ACC112 (cell line): ENCODE results near the gene C17orf107.
"Not testable (repeated sequence)": the region's sequence is repeated elsewhere in the genome, so short reads cannot be mapped to it uniquely, and the experiment has no call there.

Experiments
- H2AFZ ChIP-seq: fragments of 200-600 bp; sonication (generic); one replicate; pipeline ENCODE4 v1.6.0; 2017; ENCODE audit warnings: antibody characterized with exemption, low read length; ENCODE audit not compliant: unreplicated experiment
- H3K27ac ChIP-seq: fragments of 200-600 bp; sonication (generic); 2 replicates; pipeline ENCODE4 v1.5.1; 2014; ENCODE audit warnings: low read depth, mild to moderate bottlenecking, antibody characterized with exemption, low read length, moderate library complexity
- H3K27me3 ChIP-seq: fragments of 200-600 bp; sonication (generic); 2 replicates; pipeline ENCODE4 v1.6.1; 2014; ENCODE audit warnings: mild to moderate bottlenecking, antibody characterized with exemption, low read length, moderate library complexity, mixed read lengths; ENCODE audit not compliant: insufficient read depth
- H3K36me3 ChIP-seq: fragments of 200-600 bp; sonication (generic); 2 replicates; pipeline ENCODE4 v1.6.1; 2016; ENCODE audit warnings: mild to moderate bottlenecking, antibody characterized with exemption, low read length, moderate library complexity, mixed read lengths; ENCODE audit not compliant: insufficient read depth
- H3K4me1 ChIP-seq: fragments of 200-600 bp; sonication (generic); one replicate; pipeline ENCODE4 v1.6.1; 2016; ENCODE audit warnings: low read length, mixed read lengths; ENCODE audit not compliant: insufficient read depth, unreplicated experiment, control insufficient read depth
- H3K4me3 ChIP-seq: fragments of 200-600 bp; sonication (generic); 2 replicates; pipeline ENCODE4 v1.5.1; 2014; ENCODE audit warnings: mild to moderate bottlenecking, low read depth, low read length
- H3K79me2 ChIP-seq: fragments of 200-600 bp; sonication (generic); one replicate; pipeline ENCODE4 v1.6.0; 2016; ENCODE audit warnings: low read length; ENCODE audit not compliant: control insufficient read depth, unreplicated experiment, insufficient read depth

C17orf107 gene

GRCh38 chr17:4914551-4914950 is 15.2 kb downstream of the C17orf107 start:
- H3K36me3 ChIP-seq = not testable (repeated sequence)

DNA sequence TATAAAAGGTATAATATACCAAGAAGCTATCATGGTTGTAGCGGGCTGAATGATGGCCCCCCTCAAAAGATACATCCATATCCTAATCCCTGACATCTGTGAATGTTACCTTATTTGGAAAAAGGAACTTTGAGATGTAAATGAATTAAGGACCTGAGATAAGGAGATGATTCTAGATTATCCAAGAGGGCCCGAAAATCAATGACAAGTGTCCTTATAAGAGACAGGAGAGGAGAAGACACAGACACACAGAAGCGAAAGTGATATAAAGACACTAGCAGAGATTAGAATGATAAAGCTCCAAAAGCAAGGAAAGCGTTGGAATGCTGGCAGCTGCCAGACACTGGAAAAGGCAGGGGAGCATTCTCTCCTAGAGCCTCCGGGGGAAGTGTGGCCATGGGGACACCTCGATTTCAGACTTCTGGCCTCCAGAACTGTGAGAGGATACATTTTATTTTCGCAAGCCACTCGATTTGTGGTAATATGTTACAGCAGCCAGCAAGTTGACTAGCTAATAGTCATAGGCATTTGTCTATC is 20.2 kb downstream of the C17orf107 start:
- Histone ChIP-seq H3K27ac (no peak overlapping the region), H2AFZ (no peak overlapping the region), H3K4me3 (peak overlapping the region; percentile 22; the same call in 1 of the 2 replicates), H3K36me3 (no peaks in the 10 kb centered on the region), H3K4me1 (peaks cover 14% of the 10 kb centered on the region), H3K27me3 (no peaks in the 10 kb centered on the region), H3K79me2 (no peaks in the 10 kb centered on the region)

More at GRCh38 chr17:4914551-4914950, 15.2 kb downstream of the C17orf107 start:
- H3K4me1 ChIP-seq, H2AFZ ChIP-seq, H3K27ac ChIP-seq, H3K4me3 ChIP-seq, H3K79me2 ChIP-seq, H3K27me3 ChIP-seq: not testable (repeated sequence)

GRCh38 chr17:4920351-4921048 is 21.2 kb downstream of the C17orf107 start:
- Histone ChIP-seq H3K4me1 (peaks cover 14% of the 10 kb centered on the region), H3K27ac (peak overlapping the region; percentile 48), H3K36me3 (no peaks in the 10 kb centered on the region), H2AFZ (no peak overlapping the region), H3K79me2 (no peaks in the 10 kb centered on the region), H3K27me3 (no peaks in the 10 kb centered on the region), H3K4me3 (no peak overlapping the region)

GRCh38 chr17:4921320-4921719 is 22.0 kb downstream of the C17orf107 start:
- H2AFZ ChIP-seq = no peak overlapping the region
- no peaks in the 10 kb centered on the region for H3K27me3 ChIP-seq
- peaks cover 14% of the 10 kb centered on the region for H3K4me1 ChIP-seq
- no peaks in the 10 kb centered on the region for H3K79me2 ChIP-seq
- H3K36me3 ChIP-seq = no peaks in the 10 kb centered on the region
- H3K4me3 ChIP-seq = no peak overlapping the region
- no peak overlapping the region for H3K27ac ChIP-seq

DNA sequence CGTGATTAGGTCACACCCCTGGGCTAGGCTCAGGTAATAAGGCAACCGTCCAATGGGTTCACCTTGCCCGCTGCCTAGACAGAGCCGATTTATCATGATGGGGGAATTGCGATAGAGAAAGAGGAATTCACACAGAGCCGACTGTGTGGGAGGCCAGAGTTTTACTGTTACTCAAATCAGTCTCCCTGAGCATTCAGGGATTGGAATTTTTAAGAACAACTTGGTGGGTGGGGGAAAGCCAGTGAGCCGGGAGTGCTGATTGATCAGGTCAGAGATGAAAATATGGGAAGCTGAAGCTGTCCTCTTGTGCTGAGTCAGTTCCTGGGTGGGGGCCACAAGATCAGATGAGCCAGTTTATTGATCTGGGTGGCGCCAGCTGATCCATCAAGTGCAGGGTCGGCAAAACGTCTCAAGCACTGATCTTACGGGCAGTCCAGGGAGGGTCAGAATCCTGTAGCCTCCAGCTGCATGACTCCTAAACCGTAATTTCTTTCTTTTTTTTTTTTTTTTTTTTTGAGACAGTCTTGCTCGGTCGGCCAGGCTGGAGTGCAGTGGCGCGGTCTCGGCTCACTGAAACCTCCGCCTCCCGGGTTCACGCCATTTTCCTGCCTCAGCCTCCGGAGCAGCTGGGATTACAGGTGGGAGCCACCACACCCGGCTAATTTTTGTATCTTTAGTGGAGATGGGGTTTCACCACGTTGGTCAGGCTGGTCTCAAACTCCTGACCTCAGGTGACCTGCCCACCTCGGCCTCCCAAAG is 27.4 kb downstream of the C17orf107 start:
- H3K4me1 ChIP-seq, H3K27ac ChIP-seq, H2AFZ ChIP-seq, H3K79me2 ChIP-seq, H3K36me3 ChIP-seq, H3K4me3 ChIP-seq, H3K27me3 ChIP-seq: not testable (repeated sequence)

- Histone ChIP-seq H3K4me3 (no peak overlapping the region), H3K36me3 (peaks cover 3% of the 10 kb centered on the region; the same call in 1 of the 2 replicates), H3K4me1 (peaks cover under 1% of the 10 kb centered on the region), H3K27ac (no peak overlapping the region), H3K27me3 (no peaks in the 10 kb centered on the region), H2AFZ (no peak overlapping the region), H3K79me2 (no peaks in the 10 kb centered on the region)
These were observed 29.5 kb downstream of the C17orf107 start for GRCh38 chr17:4928881-4929280.

- peaks cover 9% of the 10 kb centered on the region for H3K4me1 ChIP-seq
- H2AFZ ChIP-seq = no peak within 1 kb of the TSS
- H3K36me3 ChIP-seq = peaks cover 3% of the 10 kb centered on the region; the same call in 1 of the 2 replicates
- no peaks in the 10 kb centered on the region for H3K79me2 ChIP-seq
- no peaks in the 10 kb centered on the region for H3K27me3 ChIP-seq
- H3K4me3 ChIP-seq = no peak within 1 kb of the TSS
- no peak within 1 kb of the TSS for H3K27ac ChIP-seq
These were observed 32.6 kb downstream of the C17orf107 start, which contains the start of gene GP1BA for GRCh38 chr17:4931963-4932362. Gene GP1BA, plus strand, starts transcription at chr17:4932277. Its CDS starts 328 bp downstream, at chr17:4932605.

DNA sequence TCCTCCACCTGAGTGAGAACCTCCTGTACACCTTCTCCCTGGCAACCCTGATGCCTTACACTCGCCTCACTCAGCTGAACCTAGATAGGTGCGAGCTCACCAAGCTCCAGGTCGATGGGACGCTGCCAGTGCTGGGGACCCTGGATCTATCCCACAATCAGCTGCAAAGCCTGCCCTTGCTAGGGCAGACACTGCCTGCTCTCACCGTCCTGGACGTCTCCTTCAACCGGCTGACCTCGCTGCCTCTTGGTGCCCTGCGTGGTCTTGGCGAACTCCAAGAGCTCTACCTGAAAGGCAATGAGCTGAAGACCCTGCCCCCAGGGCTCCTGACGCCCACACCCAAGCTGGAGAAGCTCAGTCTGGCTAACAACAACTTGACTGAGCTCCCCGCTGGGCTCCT is 33.4 kb downstream of the C17orf107 start:
- Histone ChIP-seq H3K36me3 (peaks cover 3% of the 10 kb centered on the region; the same call in 1 of the 2 replicates), H3K79me2 (no peaks in the 10 kb centered on the region), H3K4me3 (no peak overlapping the region), H3K27me3 (no peaks in the 10 kb centered on the region), H2AFZ (no peak overlapping the region), H3K27ac (no peak overlapping the region), H3K4me1 (peaks cover 9% of the 10 kb centered on the region)

GRCh38 chr17:4933646-4934045 is 34.3 kb downstream of the C17orf107 start:
- peaks cover 9% of the 10 kb centered on the region for H3K79me2 ChIP-seq
- no peak overlapping the region for H2AFZ ChIP-seq
- H3K27me3 ChIP-seq = no peaks in the 10 kb centered on the region
- no peak overlapping the region for H3K27ac ChIP-seq
- H3K36me3 ChIP-seq = peaks cover 3% of the 10 kb centered on the region; the same call in 1 of the 2 replicates
- no peak overlapping the region for H3K4me3 ChIP-seq
- peaks cover 13% of the 10 kb centered on the region for H3K4me1 ChIP-seq

- Histone ChIP-seq H3K27me3 (no peaks in the 10 kb centered on the region), H3K4me1 (peaks cover 18% of the 10 kb centered on the region), H3K27ac (no peak overlapping the region), H3K36me3 (peaks cover 3% of the 10 kb centered on the region; the same call in 1 of the 2 replicates), H3K79me2 (peaks cover 16% of the 10 kb centered on the region), H2AFZ (no peak overlapping the region), H3K4me3 (no peak overlapping the region)
These were observed 35.0 kb downstream of the C17orf107 start for GRCh38 chr17:4934173-4934979.
